Stomach (tissue), 9 donors: ENCODE results near the gene ITIH3. TPM values are rescaled to one million over a fixed set of nuclear protein-coding genes. Genes with fewer than 3 reads are reported as not detected.

ENCODE experiments used
- DNase-seq, 2 donors: peaks; one replicate each; pipeline versions ENCODE4 v3.0.0 to v3.0.0-alpha.2; 2013 to 2019
- H3K27ac ChIP-seq, 5 donors: fragments of 200-600 bp in 4 of 5; sonication (generic) in 4 of 5; one replicate each; pipeline ENCODE4 v1.5.1; 2013 to 2019; ENCODE audit warnings: mild to moderate bottlenecking in 1 of 5, moderate library complexity in 1 of 5
- H3K27me3 ChIP-seq, 3 donors: fragments of 200-600 bp; sonication (generic); one replicate each; pipeline ENCODE4 v1.5.1; 2017 to 2019; ENCODE audit warnings: mixed run types in 1 of 3
- H3K36me3 ChIP-seq, 4 donors: fragments of 200-600 bp; sonication (generic); 1 replicate in 3 of 4; 2 replicates in 1 of 4; pipeline ENCODE4 v1.5.1; 2016 to 2019
- H3K4me1 ChIP-seq, 4 donors: fragments of 200-600 bp; sonication (generic); one replicate each; pipeline ENCODE4 v1.5.1; 2016 to 2019
- H3K4me3 ChIP-seq, 4 donors: fragments of 200-600 bp; sonication (generic) in 3 of 4; one replicate each; pipeline ENCODE4 v1.5.1; 2016 to 2019; ENCODE audit warnings: mild to moderate bottlenecking in 1 of 4
- H3K9me3 ChIP-seq, 4 donors: fragments of 200-600 bp; sonication (generic); one replicate each; pipeline ENCODE4 v1.5.1; 2016 to 2019
- EP300 ChIP-seq: sonication (generic); formaldehyde crosslinking; IDR thresholded peaks from one replicate; pipeline ENCODE4 v1.6.1; 2017; ENCODE audit warnings: antibody characterized with exemption
- POLR2A ChIP-seq, 4 donors: fragments of 450-650 bp; IDR thresholded peaks; one replicate each; pipeline ENCODE4 v1.6.1; 2016; ENCODE audit warnings: antibody characterized with exemption in 4 of 4, control low read depth in 2 of 4, mild to moderate bottlenecking in 1 of 4, moderate library complexity in 1 of 4
- POLR2AphosphoS5 ChIP-seq, 3 donors: sonication (generic); formaldehyde crosslinking; IDR thresholded peaks; one replicate each; pipeline ENCODE4 v1.6.1; 2016; ENCODE audit warnings: antibody characterized with exemption in 3 of 3
- WGBS, 5 donors: extraction: QIAGEN DNeasy Blood & Tissue Kit in 3 of 5; methylation state at CpG; one replicate each; pipeline versions ENCODE4 v1.1.5 to v1.1.7; 2013 to 2018; 5-methylcytosine and 5-hydroxymethylcytosine counted together
- intact Hi-C: fragments of 100-400 bp; cut with DNase I; formaldehyde crosslinking; loops from one replicate; pipeline ENCODE4 v1.15.1; 2023; ENCODE audit warnings: low total_unique reads
- polyA plus RNA-seq, 3 donors: library from polyadenylated mRNA; stranded (reverse); fragments of 200-250 nt; gene quantifications; one replicate each; pipeline ENCODE4 v1.2.3, GENCODE V29; 2013
- total RNA-seq, 5 donors: library from RNA; depleted of rRNA; stranded (reverse); fragments of >200 nt; gene quantifications; one replicate each; pipeline versions ENCODE4 v1.1.0 to v1.2.3, GENCODE V29; 2014 to 2016
- TF ChIP-seq, protein P1 (sequence below), 7 experiments: fragments of 450-650 bp in 4 of 7; fragments of 200-600 bp in 3 of 7; sonication (generic) in 3 of 7; IDR thresholded peaks; one replicate each; pipeline ENCODE4 v1.5.1; 2016 to 2019; ENCODE audit warnings: antibody characterized with exemption in 7 of 7, control low read depth in 2 of 7, mild to moderate bottlenecking in 1 of 7
- donor health status: healthy with polysubstance abuse.
- donor health status: Bipolar disorder and iron deficiency.
- donor health status: healthy.

The ITIH3 gene
- total and polyA plus RNA-seq, 8 donors, result 0.19 to 210 (median 6.4) TPM; not detected in 2

DNA sequence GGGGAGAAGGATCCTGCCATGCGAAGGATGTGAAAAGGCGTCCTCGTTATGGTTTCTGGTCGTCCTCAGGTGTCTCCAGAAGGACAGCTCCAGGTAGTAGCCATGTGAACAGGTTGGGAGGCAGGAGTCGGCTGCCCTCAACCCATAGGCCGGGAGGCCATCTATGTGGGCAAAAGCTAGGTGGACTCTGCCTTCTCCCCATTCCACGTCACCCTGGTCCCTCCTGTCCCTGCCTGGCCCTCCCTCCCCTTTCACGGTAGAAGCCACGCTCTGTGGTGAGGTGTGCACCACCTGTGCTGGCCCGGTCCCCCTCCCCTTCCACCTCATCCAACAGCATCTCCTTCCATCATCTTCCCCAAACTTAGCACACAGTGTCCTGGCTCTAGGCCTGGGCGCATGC lies 16.3 kb downstream of the ITIH3 start:
- no peak for TF ChIP-seq POLR2A (IDR thresholded peaks at IDR 0.05)
- TF ChIP-seq, protein P1, sequence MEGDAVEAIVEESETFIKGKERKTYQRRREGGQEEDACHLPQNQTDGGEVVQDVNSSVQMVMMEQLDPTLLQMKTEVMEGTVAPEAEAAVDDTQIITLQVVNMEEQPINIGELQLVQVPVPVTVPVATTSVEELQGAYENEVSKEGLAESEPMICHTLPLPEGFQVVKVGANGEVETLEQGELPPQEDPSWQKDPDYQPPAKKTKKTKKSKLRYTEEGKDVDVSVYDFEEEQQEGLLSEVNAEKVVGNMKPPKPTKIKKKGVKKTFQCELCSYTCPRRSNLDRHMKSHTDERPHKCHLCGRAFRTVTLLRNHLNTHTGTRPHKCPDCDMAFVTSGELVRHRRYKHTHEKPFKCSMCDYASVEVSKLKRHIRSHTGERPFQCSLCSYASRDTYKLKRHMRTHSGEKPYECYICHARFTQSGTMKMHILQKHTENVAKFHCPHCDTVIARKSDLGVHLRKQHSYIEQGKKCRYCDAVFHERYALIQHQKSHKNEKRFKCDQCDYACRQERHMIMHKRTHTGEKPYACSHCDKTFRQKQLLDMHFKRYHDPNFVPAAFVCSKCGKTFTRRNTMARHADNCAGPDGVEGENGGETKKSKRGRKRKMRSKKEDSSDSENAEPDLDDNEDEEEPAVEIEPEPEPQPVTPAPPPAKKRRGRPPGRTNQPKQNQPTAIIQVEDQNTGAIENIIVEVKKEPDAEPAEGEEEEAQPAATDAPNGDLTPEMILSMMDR (IDR thresholded peaks at IDR 0.05), result no peak
- no peak for TF ChIP-seq EP300
- TF ChIP-seq POLR2AphosphoS5 (IDR thresholded peaks at IDR 0.05), result no peak
- WGBS, 5 donors, result 84 to 90% (median 88%) methylated on average over 11 of the region's 11 CpGs

DNA sequence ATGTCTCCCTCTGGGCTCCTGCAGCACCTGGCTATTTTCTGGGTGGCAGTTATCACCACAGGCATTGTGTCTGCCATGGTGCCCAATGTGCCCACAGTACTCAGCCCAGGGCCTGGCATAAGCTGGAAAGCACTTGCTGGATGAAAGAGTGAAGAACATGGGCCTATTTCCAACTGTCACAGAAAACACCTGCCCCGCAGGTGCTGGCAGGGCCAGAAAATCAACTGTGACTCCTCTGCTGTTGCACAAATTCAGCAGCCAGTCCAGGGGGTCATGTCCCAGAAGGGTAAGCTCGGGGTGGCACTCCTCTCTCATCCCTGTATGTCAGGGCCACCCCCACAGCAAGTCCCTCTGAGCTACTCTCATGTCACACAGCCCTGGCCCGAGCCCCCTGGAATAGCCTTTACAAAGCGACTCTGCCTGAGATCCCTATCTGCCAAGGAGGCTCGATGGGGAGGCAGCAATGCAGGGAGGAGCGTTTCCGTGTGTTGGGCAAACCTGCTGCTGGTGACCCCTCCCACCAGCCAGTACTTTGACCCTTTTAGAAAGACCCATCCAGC lies 16.9 kb downstream of the ITIH3 start:
- Histone ChIP-seq H3K27ac (no peak overlapping the region), H3K36me3 (no peaks in the 10 kb centered on the region), H3K4me3 (no peak overlapping the region), H3K9me3 (no peaks in the 10 kb centered on the region), H3K27me3 (no peaks in the 10 kb centered on the region), H3K4me1 (no peaks in the 10 kb centered on the region)
- 67 to 79% (median 75%) methylated on average over 7 of the region's 7 CpGs for WGBS, 5 donors
- intact Hi-C loops, result no loop called here
- TF ChIP-seq POLR2A (IDR thresholded peaks at IDR 0.05), result no peak
- TF ChIP-seq, protein P1 (IDR thresholded peaks at IDR 0.05), result no peak
- TF ChIP-seq POLR2AphosphoS5 (IDR thresholded peaks at IDR 0.05), result no peak
- DNase-seq, result no peak

More for the DNA sequence above, 16.3 kb downstream of the ITIH3 start:
- no peak for DNase-seq
- H3K9me3 ChIP-seq, result no peaks in the 10 kb centered on the region
- H3K27me3 ChIP-seq, result peaks cover 0 to 3% (median 0%) of the 10 kb centered on the region in 3 donors
- no peak overlapping the region for H3K4me3 ChIP-seq
- intact Hi-C loops, result no loop called here
- H3K4me1 ChIP-seq, result no peaks in the 10 kb centered on the region
- no peak overlapping the region for H3K27ac ChIP-seq
- no peaks in the 10 kb centered on the region for H3K36me3 ChIP-seq

DNA sequence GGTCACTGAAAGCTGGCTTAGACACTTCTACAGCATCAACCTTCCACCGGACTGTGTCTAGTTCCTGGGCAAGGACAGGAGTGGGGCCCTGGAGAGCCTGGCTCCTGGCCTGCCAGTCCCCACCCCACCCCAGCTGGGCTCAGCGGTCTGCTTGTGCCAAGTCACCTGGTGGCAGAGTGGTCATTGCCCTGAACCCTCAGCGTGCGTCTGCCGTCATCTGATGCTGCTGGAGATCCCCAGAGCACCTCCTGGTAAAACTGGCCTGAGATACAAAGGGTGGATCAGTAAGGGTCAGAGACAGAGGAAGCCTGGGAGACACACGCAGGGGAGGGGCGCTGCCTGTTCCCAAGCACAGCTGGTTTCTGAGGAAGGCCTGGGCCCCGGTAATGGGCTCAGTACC lies 19.2 kb downstream of the ITIH3 start:
- Histone ChIP-seq H3K36me3 (no peaks in the 10 kb centered on the region), H3K27me3 (no peaks in the 10 kb centered on the region), H3K9me3 (no peaks in the 10 kb centered on the region), H3K27ac (no peak overlapping the region), H3K4me3 (no peak overlapping the region), H3K4me1 (no peaks in the 10 kb centered on the region)
- DNase-seq, result no peak
- WGBS, 5 donors, result 81 to 96% (median 85%) methylated on average over 5 to 8 of the region's 8 CpGs
- intact Hi-C loops, result no loop called here
- TF ChIP-seq EP300 (no peak), POLR2A (IDR thresholded peaks at IDR 0.05) (no peak), POLR2AphosphoS5 (IDR thresholded peaks at IDR 0.05) (no peak)
- TF ChIP-seq, protein P1 (IDR thresholded peaks at IDR 0.05), result no peak

DNA sequence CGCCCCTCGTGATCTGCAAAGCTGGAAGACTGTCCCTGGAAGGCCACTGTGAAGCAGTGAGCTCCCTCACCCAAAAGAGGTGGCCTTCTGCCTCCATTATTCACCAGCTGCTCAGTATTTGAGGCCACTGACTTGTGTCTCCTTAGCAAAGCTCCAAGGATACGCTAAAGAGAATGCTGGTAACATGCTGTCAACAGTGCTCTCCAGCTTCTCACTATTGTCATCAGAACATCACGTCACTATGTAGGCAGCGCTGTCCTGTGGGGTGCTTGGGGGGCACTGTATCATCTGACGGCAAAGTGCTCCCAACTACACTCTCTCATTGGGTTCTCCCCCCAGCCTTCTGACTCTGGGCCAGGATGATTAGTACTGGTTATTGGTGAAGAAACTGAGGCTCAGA lies 21.6 kb downstream of the ITIH3 start:
- WGBS, 5 donors, result 84 to 97% (median 89%) methylated on average over 5 to 6 of the region's 6 CpGs

More for the DNA sequence above, 21.6 kb downstream of the ITIH3 start:
- DNase-seq, result no peak
- no peaks in the 10 kb centered on the region for H3K27me3 ChIP-seq
- no peak overlapping the region for H3K27ac ChIP-seq
- peaks cover 0 to 12% (median 4%) of the 10 kb centered on the region in 4 donors for H3K36me3 ChIP-seq
- intact Hi-C loops, result no loop called here
- H3K4me1 ChIP-seq, result no peaks in the 10 kb centered on the region
- no peaks in the 10 kb centered on the region for H3K9me3 ChIP-seq
- TF ChIP-seq, protein P1 (IDR thresholded peaks at IDR 0.05), result no peak
- TF ChIP-seq EP300 (no peak), POLR2A (IDR thresholded peaks at IDR 0.05) (no peak), POLR2AphosphoS5 (IDR thresholded peaks at IDR 0.05) (no peak)
- H3K4me3 ChIP-seq, result no peak overlapping the region
